ENCODE results near the gene CPEB3. TPM values are rescaled to one million over a fixed set of nuclear protein-coding genes. Genes with fewer than 3 reads are reported as not detected.

Gene CPEB3
- total RNA-seq, 1 donor from 2014 or later, result 6.9 TPM

DNA sequence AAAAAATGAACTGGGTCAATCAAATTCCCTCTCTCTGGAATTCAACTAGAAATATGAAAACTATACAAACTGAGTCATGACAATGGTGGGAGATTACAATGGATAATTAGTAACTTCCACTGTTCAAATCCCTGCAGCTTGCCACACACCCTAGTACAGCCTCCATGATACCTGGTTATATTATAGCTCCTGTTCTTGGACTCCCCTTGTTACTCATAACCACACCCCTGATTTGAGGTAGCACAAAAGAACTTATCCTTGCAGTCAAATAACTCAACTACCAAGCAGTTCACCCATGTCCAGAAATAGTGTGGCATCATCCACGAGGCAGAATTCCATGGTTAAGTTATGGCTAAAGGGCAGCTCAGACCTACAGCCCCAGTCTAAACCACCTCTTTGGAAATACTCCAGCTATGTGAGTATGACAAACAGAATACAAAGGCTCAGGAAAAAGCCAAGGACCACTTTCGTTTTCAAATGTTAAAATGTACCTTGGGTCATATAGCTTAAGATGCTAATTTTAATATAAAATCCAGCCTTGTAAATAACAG, 164.7 kb downstream of the CPEB3 start:
- intact Hi-C loops (cut with DNase I), result no loop called here
- Histone ChIP-seq H3K4me3 (no peak overlapping the region), H3K27ac (no peak overlapping the region), H3K36me3 (no peaks in the 10 kb centered on the region), H3K9me3 (no peaks in the 10 kb centered on the region), H3K27me3 (ENCODE audit: low read depth) (no peaks in the 10 kb centered on the region), H3K4me1 (peaks cover 40% of the 10 kb centered on the region)
- TF ChIP-seq, protein P1, sequence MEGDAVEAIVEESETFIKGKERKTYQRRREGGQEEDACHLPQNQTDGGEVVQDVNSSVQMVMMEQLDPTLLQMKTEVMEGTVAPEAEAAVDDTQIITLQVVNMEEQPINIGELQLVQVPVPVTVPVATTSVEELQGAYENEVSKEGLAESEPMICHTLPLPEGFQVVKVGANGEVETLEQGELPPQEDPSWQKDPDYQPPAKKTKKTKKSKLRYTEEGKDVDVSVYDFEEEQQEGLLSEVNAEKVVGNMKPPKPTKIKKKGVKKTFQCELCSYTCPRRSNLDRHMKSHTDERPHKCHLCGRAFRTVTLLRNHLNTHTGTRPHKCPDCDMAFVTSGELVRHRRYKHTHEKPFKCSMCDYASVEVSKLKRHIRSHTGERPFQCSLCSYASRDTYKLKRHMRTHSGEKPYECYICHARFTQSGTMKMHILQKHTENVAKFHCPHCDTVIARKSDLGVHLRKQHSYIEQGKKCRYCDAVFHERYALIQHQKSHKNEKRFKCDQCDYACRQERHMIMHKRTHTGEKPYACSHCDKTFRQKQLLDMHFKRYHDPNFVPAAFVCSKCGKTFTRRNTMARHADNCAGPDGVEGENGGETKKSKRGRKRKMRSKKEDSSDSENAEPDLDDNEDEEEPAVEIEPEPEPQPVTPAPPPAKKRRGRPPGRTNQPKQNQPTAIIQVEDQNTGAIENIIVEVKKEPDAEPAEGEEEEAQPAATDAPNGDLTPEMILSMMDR (IDR thresholded peaks at IDR 0.05), result no peak
- no peak for DNase-seq
- ATAC-seq, result no peak

- peaks cover 40% of the 10 kb centered on the region for H3K4me1 ChIP-seq
- intact Hi-C loops (cut with DNase I), result no loop called here
- DNase-seq, result no peak
- no peaks in the 10 kb centered on the region for H3K27me3 ChIP-seq (ENCODE audit: low read depth)
- no peak for ATAC-seq
- no peaks in the 10 kb centered on the region for H3K36me3 ChIP-seq
- peak overlapping the region; percentile 47 for H3K27ac ChIP-seq
- no peaks in the 10 kb centered on the region for H3K9me3 ChIP-seq
- H3K4me3 ChIP-seq, result no peak overlapping the region
- TF ChIP-seq, protein P1 (IDR thresholded peaks at IDR 0.05), result no peak
Measured at GRCh38 chr10:92125144-92125543, 165.7 kb downstream of the CPEB3 start.

DNA sequence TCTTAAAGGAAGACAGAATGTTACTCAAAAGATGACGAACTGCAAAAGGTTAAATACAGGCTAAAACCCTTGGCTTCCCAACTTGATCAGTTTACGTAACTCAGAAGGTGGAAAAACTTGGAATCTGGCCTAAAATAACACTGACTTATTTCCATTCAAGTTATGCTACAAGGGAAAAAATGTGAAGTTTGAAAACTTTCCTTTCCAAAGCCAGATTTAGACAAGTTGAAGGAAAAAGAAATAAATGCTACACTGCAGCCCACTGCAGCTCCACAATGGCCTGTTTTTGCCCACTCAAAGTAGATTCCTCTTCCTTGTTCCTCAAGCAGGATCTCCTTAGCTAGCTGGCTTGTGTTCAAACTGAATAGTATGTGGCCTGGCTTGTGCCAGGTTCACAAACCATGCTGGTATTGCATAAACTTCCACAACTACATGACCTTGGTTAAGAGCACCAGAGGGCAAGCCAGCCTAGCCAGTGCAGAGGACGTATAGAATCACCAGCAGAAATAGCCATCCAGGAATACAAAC, 166.2 kb downstream of the CPEB3 start:
- Histone ChIP-seq H3K4me1 (peaks cover 40% of the 10 kb centered on the region), H3K36me3 (no peaks in the 10 kb centered on the region), H3K4me3 (no peak overlapping the region), H3K27ac (peak overlapping the region; percentile 47), H3K27me3 (ENCODE audit: low read depth) (no peaks in the 10 kb centered on the region), H3K9me3 (no peaks in the 10 kb centered on the region)
- DNase-seq (no peak), ATAC-seq (peak; percentile 51 to 62)
- TF ChIP-seq, protein P1 (IDR thresholded peaks at IDR 0.05), result no peak
- intact Hi-C loops (cut with DNase I), result no loop called here

GRCh38 chr10:92124020-92124419, 166.9 kb downstream of the CPEB3 start:
- H3K27ac ChIP-seq, result peak overlapping the region; percentile 47
- TF ChIP-seq, protein P1 (IDR thresholded peaks at IDR 0.05), result no peak
- intact Hi-C loops (cut with DNase I), result no loop called here
- H3K36me3 ChIP-seq, result no peaks in the 10 kb centered on the region
- DNase-seq (no peak), ATAC-seq (no peak)
- H3K9me3 ChIP-seq, result no peaks in the 10 kb centered on the region
- H3K27me3 ChIP-seq (ENCODE audit: low read depth), result no peaks in the 10 kb centered on the region
- no peak overlapping the region for H3K4me3 ChIP-seq
- H3K4me1 ChIP-seq, result peaks cover 40% of the 10 kb centered on the region

GRCh38 chr10:92122941-92123450, 167.9 kb downstream of the CPEB3 start:
- intact Hi-C loops (cut with DNase I), result no loop called here
- DNase-seq (peak; percentile 51), ATAC-seq (peak; percentile 87 to 89)
- TF ChIP-seq, protein P1 (IDR thresholded peaks at IDR 0.05), result no peak
- no peaks in the 10 kb centered on the region for H3K27me3 ChIP-seq (ENCODE audit: low read depth)
- no peaks in the 10 kb centered on the region for H3K9me3 ChIP-seq
- H3K36me3 ChIP-seq, result no peaks in the 10 kb centered on the region
- H3K27ac ChIP-seq, result peak overlapping the region; percentile 66
- H3K4me1 ChIP-seq, result peaks cover 40% of the 10 kb centered on the region
- no peak overlapping the region for H3K4me3 ChIP-seq

All from lower lobe of right lung (tissue), 2 donors.